ENCODE results near the gene AAMP.

The AAMP gene

GRCh38 chr2:218284106-218284811 lies 14.3 kb upstream of the AAMP start:
- H3K4me3 ChIP-seq (ENCODE audit: low read depth, low read length) = no peak overlapping the region
- peak; percentile 26 for DNase-seq (ENCODE audit: low read depth)
- TF ChIP-seq, protein P1, sequence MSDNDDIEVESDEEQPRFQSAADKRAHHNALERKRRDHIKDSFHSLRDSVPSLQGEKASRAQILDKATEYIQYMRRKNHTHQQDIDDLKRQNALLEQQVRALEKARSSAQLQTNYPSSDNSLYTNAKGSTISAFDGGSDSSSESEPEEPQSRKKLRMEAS (IDR thresholded peaks at IDR 0.05; ENCODE audit: low read depth, low read length) = no peak
- no peak for TF ChIP-seq POLR2A (IDR thresholded peaks at IDR 0.05; ENCODE audit: extremely low read depth, insufficient read length)
- no peak for TF ChIP-seq CTCF (IDR thresholded peaks at IDR 0.05; ENCODE audit: low read depth, low read length)
- TF ChIP-seq MYC (IDR thresholded peaks at IDR 0.05; ENCODE audit: low read depth, low read length) = no peak

- TF ChIP-seq MYC (IDR thresholded peaks at IDR 0.05; ENCODE audit: low read depth, low read length) (no peak), CTCF (IDR thresholded peaks at IDR 0.05; ENCODE audit: low read depth, low read length) (no peak), POLR2A (IDR thresholded peaks at IDR 0.05; ENCODE audit: extremely low read depth, insufficient read length) (no peak)
- TF ChIP-seq, protein P1 (IDR thresholded peaks at IDR 0.05; ENCODE audit: low read depth, low read length) = no peak
- no peak overlapping the region for H3K4me3 ChIP-seq (ENCODE audit: low read depth, low read length)
- no peak for DNase-seq (ENCODE audit: low read depth)
Observed at GRCh38 chr2:218282173-218282991, 12.4 kb upstream of the AAMP start.

DNA sequence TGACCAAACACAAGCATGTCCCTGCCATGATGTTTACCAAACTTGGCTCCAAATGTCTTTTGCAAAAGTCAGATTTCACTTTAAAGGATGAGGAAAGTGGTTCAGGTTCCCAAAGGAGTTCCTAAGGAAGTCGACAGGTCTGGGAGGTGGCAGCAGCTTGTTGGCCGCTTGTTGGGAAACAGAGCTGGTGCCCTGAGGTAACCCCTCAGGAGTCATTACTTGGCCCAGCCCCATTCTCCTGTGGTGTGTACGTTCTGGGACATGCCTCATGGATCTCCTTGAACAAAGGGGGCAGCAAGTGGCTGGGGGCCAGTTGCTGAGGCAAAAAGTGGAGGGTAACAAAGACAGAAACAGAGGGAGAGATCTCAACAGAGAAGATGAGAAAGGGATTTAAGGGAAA lies 11.5 kb upstream of the AAMP start:
- no peak for DNase-seq (ENCODE audit: low read depth)
- H3K4me3 ChIP-seq (ENCODE audit: low read depth, low read length) = no peak overlapping the region
- TF ChIP-seq, protein P1 (IDR thresholded peaks at IDR 0.05; ENCODE audit: low read depth, low read length) = no peak
- TF ChIP-seq CTCF (IDR thresholded peaks at IDR 0.05; ENCODE audit: low read depth, low read length) (no peak), POLR2A (IDR thresholded peaks at IDR 0.05; ENCODE audit: extremely low read depth, insufficient read length) (no peak), MYC (IDR thresholded peaks at IDR 0.05; ENCODE audit: low read depth, low read length) (no peak)

DNA sequence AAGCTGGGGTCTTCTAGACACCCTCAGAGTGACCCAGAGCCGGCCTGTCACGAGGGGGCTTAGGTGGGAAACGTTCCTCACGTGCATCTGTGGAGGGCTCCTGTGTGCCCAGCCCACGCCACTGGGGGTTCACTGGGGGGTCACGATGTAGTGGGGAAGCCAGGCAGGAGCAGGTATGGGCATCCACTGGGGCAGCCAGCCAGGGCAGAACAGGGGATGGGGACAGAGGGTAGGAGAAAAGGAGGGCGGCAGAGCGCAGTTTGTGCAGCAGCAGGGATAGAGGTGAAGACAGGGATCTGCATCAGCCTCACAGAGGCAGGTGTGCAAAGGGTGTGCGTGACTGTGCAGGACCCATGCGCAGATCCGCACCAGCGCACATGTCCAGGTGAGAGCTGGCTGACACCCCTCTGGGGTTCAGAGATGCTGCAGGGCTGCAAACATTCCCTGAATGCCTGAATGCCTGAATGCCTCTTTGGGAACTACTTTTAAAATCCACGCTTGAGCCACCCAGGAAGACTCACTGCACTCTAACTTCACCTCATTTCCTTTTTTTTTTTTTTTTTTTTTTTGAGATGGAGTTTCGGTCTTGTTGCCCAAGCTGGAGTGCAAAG lies 10.4 kb upstream of the AAMP start:
- no peak for DNase-seq (ENCODE audit: low read depth)
- H3K4me3 ChIP-seq (ENCODE audit: low read depth, low read length) = no peak overlapping the region
- TF ChIP-seq MYC (IDR thresholded peaks at IDR 0.05; ENCODE audit: low read depth, low read length) (no peak), CTCF (IDR thresholded peaks at IDR 0.05; ENCODE audit: low read depth, low read length) (no peak), POLR2A (IDR thresholded peaks at IDR 0.05; ENCODE audit: extremely low read depth, insufficient read length) (no peak)
- TF ChIP-seq, protein P1 (IDR thresholded peaks at IDR 0.05; ENCODE audit: low read depth, low read length) = no peak

DNA sequence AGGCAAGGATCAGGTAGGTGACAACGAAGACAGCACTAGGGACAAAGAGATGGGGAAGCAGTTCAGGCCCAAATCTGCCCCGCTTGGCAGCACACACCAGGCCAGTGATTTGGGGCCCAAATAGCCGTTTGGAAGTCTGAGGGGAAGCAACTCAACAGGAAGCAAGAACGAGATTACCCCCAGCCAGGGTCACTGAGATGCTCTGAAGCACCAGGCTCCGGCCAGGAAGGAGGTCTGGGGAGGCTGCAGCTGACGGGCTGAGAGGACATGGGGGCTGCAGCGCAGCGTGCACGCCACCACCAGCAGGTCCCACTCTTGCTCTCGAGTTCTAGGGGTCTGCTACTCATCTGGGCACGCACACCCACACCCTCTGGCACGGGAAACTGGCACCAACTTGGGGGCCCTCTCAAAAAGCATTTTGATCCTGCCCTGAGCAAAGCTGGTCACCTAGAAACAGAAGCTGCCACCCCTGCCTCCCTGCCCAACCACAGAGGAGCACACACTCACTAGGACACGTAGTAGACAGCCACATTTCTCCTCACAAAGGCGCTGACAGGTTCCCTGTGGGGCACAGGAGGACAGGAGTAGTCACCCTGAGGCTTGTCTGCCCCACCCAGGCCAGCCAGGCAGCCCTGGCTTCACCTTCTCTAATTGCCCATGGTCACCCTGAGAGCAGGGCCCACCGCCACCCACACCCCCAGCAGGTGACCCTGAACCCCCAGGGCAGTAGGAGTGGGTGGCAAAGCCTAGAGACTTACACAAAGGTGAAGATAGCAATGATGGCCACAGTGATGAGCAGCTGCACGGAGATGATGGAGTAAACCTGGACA lies 8.8 kb upstream of the AAMP start:
- DNase-seq (ENCODE audit: low read depth) = no peak

More for the DNA sequence above, 8.8 kb upstream of the AAMP start:
- H3K4me3 ChIP-seq (ENCODE audit: low read depth, low read length) = no peak overlapping the region
- TF ChIP-seq, protein P1 (IDR thresholded peaks at IDR 0.05; ENCODE audit: low read depth, low read length) = no peak

All from NB4 (cell line).